Measurements from ENCODE around the gene CAMTA1. TPM values are rescaled to one million over a fixed set of nuclear protein-coding genes. Genes with fewer than 3 reads are reported as not detected.

CAMTA1 gene
- total and polyA plus RNA-seq, 9 of the 15 experiments (the other 6 are each of a cell fraction or from before 2014, with no cell fraction given) = 43.9 to 161 (median 65.9) TPM

DNA sequence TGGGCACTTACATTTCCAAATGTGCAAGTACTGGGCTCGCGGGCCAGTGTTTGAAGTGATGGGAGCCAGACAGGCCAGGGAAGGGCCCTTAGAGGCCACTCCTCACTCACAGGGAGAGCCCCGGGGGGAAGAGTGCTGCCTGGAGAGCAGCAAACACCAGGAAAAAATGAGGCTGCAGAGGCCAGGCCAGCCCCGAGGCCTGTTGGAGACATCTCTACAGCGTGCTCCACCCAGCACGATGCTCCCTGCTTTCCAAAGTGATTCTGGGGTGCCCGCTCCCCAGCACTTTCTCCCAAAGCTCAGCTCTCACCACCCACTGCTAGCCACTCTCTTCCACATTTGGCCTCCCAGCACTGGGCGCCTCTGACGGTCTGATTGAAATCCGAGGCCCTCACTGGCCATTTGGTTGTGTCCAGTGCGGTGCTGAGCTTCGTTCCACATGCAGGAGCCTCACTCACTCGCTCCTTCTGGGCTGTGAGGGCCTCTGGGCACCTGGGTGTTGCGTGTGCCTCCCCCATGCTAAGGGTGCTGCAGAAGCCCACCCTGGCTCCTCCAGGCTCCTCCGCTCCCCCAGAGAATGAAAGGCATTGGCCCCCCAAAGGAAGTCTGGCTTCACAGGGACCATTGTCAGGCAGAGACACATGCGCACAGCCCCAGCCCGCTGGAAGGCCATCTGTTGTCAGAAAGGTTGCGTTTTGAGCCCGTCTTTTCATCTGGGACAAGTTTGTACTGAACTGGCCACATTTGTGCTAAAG lies 600.4 kb downstream of the CAMTA1 start (continued):
- TF ChIP-seq, protein P1, sequence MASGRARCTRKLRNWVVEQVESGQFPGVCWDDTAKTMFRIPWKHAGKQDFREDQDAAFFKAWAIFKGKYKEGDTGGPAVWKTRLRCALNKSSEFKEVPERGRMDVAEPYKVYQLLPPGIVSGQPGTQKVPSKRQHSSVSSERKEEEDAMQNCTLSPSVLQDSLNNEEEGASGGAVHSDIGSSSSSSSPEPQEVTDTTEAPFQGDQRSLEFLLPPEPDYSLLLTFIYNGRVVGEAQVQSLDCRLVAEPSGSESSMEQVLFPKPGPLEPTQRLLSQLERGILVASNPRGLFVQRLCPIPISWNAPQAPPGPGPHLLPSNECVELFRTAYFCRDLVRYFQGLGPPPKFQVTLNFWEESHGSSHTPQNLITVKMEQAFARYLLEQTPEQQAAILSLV (tag; IDR thresholded peaks at IDR 0.05) = no peak
- TF ChIP-seq, protein P2, sequence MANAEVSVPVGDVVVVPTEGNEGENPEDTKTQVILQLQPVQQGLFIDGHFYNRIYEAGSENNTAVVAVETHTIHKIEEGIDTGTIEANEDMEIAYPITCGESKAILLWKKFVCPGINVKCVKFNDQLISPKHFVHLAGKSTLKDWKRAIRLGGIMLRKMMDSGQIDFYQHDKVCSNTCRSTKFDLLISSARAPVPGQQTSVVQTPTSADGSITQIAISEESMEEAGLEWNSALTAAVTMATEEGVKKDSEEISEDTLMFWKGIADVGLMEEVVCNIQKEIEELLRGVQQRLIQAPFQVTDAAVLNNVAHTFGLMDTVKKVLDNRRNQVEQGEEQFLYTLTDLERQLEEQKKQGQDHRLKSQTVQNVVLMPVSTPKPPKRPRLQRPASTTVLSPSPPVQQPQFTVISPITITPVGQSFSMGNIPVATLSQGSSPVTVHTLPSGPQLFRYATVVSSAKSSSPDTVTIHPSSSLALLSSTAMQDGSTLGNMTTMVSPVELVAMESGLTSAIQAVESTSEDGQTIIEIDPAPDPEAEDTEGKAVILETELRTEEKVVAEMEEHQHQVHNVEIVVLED (CRISPR knock-in tag; IDR thresholded peaks at IDR 0.05) = no peak
- TF ChIP-seq, protein P3, sequence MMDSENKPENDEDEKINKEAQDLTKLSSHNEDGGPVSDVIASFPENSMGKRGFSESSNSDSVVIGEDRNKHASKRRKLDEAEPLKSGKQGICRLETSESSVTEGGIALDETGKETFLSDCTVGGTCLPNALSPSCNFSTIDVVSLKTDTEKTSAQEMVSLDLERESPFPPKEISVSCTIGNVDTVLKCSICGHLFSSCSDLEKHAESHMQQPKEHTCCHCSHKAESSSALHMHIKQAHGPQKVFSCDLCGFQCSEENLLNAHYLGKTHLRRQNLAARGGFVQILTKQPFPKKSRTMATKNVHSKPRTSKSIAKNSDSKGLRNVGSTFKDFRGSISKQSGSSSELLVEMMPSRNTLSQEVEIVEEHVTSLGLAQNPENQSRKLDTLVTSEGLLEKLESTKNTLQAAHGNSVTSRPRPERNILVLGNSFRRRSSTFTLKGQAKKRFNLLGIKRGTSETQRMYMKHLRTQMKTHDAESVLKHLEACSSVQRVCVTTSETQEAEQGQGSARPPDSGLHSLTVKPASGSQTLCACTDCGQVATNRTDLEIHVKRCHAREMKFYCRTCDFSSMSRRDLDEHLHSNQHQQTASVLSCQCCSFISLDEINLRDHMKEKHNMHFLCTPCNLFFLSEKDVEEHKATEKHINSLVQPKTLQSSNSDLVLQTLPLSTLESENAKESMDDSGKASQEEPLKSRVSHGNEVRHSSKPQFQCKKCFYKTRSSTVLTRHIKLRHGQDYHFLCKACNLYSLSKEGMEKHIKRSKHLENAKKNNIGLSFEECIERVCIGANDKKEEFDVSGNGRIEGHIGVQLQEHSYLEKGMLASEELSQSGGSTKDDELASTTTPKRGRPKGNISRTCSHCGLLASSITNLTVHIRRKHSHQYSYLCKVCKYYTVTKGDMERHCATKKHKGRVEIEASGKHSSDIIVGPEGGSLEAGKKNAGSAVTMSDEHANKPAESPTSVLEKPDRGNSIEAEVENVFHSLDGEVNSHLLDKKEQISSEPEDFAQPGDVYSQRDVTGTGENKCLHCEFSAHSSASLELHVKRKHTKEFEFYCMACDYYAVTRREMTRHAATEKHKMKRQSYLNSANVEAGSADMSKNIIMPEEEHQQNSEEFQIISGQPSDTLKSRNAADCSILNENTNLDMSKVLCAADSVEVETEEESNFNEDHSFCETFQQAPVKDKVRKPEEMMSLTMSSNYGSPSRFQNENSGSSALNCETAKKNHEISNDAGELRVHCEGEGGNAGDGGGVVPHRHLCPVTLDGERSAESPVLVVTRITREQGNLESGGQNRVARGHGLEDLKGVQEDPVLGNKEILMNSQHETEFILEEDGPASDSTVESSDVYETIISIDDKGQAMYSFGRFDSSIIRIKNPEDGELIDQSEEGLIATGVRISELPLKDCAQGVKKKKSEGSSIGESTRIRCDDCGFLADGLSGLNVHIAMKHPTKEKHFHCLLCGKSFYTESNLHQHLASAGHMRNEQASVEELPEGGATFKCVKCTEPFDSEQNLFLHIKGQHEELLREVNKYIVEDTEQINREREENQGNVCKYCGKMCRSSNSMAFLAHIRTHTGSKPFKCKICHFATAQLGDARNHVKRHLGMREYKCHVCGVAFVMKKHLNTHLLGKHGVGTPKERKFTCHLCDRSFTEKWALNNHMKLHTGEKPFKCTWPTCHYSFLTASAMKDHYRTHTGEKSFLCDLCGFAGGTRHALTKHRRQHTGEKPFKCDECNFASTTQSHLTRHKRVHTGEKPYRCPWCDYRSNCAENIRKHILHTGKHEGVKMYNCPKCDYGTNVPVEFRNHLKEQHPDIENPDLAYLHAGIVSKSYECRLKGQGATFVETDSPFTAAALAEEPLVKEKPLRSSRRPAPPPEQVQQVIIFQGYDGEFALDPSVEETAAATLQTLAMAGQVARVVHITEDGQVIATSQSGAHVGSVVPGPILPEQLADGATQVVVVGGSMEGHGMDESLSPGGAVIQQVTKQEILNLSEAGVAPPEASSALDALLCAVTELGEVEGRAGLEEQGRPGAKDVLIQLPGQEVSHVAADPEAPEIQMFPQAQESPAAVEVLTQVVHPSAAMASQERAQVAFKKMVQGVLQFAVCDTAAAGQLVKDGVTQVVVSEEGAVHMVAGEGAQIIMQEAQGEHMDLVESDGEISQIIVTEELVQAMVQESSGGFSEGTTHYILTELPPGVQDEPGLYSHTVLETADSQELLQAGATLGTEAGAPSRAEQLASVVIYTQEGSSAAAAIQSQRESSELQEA (IDR thresholded peaks at IDR 0.05; ENCODE audit: low read depth) = no peak
- TF ChIP-seq ZBTB11 (CRISPR knock-in tag; IDR thresholded peaks at IDR 0.05) (no peak), ZNF3 (CRISPR knock-in tag; IDR thresholded peaks at IDR 0.05) (no peak), BRD9 (IDR thresholded peaks at IDR 0.05; ENCODE audit: low read depth, partially characterized antibody) (no peak), ZFP36 (IDR thresholded peaks at IDR 0.05; ENCODE audit: low read depth, low read length, partially characterized antibody) (no peak), NR2C2 (CRISPR knock-in tag; IDR thresholded peaks at IDR 0.05) (no peak), NR2C2 (tag; IDR thresholded peaks at IDR 0.05) (no peak), CBFB (CRISPR knock-in tag; IDR thresholded peaks at IDR 0.05) (no peak)
